Activated T-cell treated with anti-CD3 and anti-CD28 coated beads, Interleukin-2, amount 50 U/mL, for 24 hours (primary cell): ENCODE data around the gene CTPS1.

Source experiments
- DNase-seq: peaks from one replicate; pipeline ENCODE4 v3.0.0-alpha.2; 2020
- H3K27ac Mint-ChIP-seq: 2 replicates; pipeline ENCODE4 v1.8.0; 2020; ENCODE audit warnings: mild to moderate bottlenecking, mixed read lengths
- H3K27me3 Mint-ChIP-seq: 2 replicates; pipeline ENCODE4 v1.8.0; 2020; ENCODE audit warnings: mixed read lengths
- H3K36me3 Mint-ChIP-seq: 2 replicates; pipeline ENCODE4 v1.8.0; 2020; ENCODE audit warnings: low read depth, mixed read lengths
- H3K4me1 Mint-ChIP-seq: 2 replicates; pipeline ENCODE4 v1.8.0; 2020; ENCODE audit warnings: low read depth, mixed read lengths
- H3K4me3 Mint-ChIP-seq: 2 replicates; pipeline ENCODE4 v1.8.0; 2020; ENCODE audit warnings: mild to moderate bottlenecking, moderate library complexity, mixed read lengths
- H3K9me3 Mint-ChIP-seq: 2 replicates; pipeline ENCODE4 v1.8.0; 2020; ENCODE audit warnings: mixed read lengths

Gene CTPS1

DNA sequence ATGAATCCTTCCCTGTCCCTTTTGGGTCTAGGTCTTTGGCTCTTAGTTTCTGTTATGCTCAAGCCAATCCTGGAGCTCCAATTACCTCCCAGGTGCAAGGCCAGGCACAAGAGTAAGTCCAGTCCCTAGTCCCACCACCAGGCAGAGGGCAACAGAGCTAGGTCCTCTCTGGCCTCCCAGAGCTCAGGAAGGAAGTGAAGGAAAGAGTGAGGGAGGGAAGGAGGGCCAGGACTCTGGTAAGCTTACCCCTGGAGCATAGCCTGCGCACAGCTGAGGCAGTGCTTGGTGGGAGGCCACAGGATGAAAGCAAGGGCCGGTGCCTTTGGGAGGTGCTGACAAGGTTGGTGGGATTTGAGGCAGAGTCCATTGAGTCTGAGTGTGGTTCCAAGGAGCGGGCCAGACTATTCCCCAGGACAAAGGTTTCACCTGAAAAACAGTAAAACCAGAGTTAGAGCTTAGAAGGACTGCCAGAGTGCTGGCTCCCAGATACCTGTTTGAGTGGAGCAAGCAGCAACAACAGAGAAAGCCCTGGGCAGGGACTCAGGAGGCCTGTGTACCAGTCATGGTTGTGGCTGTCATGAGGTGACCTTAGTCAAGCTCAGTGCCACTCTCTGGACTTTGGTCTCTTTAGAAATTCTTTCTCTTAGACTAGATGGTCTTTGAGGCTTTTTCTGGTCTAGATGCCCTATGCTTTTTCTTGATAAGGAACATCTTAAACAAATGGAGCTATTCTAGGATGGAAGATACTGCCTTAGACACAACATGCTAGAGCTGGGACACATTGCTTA is 57.8 kb downstream of the CTPS1 start:
- Mint-ChIP-seq H3K9me3 (no peaks in the 10 kb centered on the region), H3K36me3 (peaks cover 42% of the 10 kb centered on the region), H3K4me1 (no peaks in the 10 kb centered on the region), H3K27ac (no peak overlapping the region), H3K4me3 (no peak overlapping the region), H3K27me3 (no peaks in the 10 kb centered on the region)
- DNase-seq, result no peak

DNA sequence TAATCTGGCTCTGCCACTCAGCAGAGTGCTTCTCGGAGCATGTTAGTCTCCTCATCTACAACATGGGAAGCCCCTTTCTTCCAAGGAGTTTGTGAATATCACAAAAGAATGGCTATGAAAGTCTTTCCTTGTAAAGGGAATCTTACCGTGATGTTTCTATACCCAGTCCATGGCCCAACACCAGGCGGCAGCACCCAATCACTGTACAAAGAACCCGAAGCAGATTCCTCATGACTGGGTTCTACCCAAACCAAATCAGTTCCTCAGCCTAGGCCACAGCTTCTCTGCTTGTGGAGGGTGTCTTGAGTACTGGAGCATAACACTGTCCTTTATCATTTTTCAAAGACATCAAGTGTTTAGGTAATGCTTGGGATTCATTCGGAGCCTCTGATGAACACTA is 58.6 kb downstream of the CTPS1 start:
- DNase-seq, result no peak
- H3K27me3 Mint-ChIP-seq, result no peaks in the 10 kb centered on the region

DNA sequence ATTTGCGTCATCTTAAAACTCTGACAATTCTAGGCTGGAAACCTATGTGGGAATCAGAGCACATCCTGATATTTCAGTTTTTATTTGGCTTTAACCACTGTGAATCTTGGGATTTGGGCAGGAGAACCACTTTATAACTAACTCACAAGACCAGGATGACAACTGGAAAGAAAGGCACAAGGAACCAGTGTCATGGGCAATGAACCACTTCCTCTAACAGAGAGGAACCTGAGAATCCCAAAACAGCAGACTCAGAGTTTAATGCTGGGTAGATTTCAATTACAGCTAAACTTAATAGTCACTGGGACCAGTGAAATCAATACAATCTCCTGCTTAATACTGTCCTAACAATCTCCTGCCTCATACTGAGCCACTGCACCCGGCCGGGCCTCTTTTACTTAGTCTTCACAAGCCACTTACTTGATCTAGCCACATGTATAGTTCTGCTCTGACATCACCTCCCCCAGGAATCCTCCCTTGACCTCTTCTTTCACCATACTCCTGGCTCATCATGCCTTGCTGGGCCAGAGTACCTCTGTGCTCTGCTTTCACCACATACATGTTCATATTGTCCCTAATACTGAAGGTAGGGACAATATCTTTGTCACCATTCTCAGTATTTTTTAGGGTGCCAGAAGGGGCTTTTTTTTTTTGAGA is 62.2 kb downstream of the CTPS1 start:
- H3K4me3 Mint-ChIP-seq, result no peak overlapping the region
- no peaks in the 10 kb centered on the region for H3K27me3 Mint-ChIP-seq
- no peaks in the 10 kb centered on the region for H3K4me1 Mint-ChIP-seq
- peaks cover 72% of the 10 kb centered on the region for H3K36me3 Mint-ChIP-seq
- no peaks in the 10 kb centered on the region for H3K9me3 Mint-ChIP-seq
- no peak for DNase-seq
- H3K27ac Mint-ChIP-seq, result no peak overlapping the region

More for the DNA sequence above, 58.6 kb downstream of the CTPS1 start:
- H3K27ac Mint-ChIP-seq, result no peak overlapping the region
- H3K36me3 Mint-ChIP-seq, result peaks cover 43% of the 10 kb centered on the region
- H3K4me3 Mint-ChIP-seq, result no peak overlapping the region
- H3K4me1 Mint-ChIP-seq, result no peaks in the 10 kb centered on the region
- H3K9me3 Mint-ChIP-seq, result no peaks in the 10 kb centered on the region

DNA sequence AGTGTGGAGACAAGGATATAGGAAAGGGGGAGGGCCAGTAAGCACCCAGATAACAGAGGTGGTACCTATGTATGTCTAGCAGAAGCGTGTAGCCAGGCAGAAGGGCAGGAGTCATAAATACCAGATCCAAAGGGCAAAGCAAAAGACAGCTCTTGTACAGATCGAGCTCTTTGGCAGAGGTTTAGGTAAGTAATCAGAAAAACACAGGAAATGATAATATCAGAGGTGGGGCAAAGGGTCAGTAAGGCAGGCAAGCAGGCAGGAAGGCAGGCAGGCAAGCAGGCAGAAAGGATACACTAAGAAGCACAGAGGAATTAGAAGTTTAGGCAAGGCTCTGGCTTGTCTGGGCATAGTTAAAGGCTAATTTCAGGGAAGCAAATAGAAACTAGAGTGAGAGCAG is 64.7 kb downstream of the CTPS1 start:
- Mint-ChIP-seq H3K9me3 (no peaks in the 10 kb centered on the region), H3K27me3 (no peaks in the 10 kb centered on the region), H3K36me3 (peaks cover 81% of the 10 kb centered on the region), H3K4me1 (no peaks in the 10 kb centered on the region), H3K4me3 (no peak overlapping the region), H3K27ac (peak overlapping the region; percentile 8)
- no peak for DNase-seq

DNA sequence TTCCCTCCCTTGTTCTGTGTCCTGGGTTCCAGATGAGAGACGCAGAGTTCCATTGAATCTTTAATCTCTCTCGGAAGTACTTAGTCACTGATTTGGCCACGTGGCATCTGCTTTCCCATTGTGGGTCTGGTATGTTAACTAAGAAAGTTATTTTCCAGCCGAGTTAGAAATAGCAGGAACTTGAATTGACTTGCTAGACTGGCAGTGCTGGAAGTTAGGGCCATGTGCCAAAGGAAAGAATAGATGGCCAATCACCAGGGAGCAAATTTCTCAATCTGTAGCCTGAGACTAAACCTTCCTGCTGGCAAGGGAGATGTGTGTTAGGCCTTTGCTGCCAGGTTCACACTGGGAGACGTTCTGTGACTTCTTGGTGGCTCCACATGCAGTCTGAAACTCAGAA is 66.2 kb downstream of the CTPS1 start:
- Mint-ChIP-seq H3K36me3 (peaks cover 79% of the 10 kb centered on the region), H3K9me3 (no peaks in the 10 kb centered on the region), H3K4me1 (no peaks in the 10 kb centered on the region), H3K4me3 (no peak overlapping the region), H3K27me3 (no peaks in the 10 kb centered on the region), H3K27ac (no peak overlapping the region)
- DNase-seq, result no peak

DNA sequence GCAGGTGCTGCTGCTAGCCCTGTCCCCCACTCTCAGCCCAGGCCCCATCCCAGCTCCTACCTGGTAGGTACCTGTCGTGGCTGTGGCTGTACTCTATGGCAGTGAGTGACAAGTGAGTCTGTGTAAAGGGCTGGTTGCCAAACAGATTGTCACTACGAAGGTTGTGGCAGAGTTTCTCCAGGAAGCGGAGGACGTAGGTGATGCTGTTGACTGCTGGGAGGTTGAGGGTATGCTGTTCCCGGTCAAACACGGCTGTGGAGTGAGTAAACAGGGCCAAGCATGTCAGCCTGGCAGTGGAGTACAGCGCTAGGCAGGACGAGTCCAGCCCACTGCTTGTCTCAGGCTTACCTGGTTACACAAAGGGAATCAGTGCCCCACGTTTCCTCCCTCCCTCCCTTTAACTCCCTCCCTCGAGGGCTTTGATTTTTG is 66.9 kb downstream of the CTPS1 start:
- H3K27me3 Mint-ChIP-seq, result no peaks in the 10 kb centered on the region
- H3K9me3 Mint-ChIP-seq, result no peaks in the 10 kb centered on the region
- no peak for DNase-seq
- no peaks in the 10 kb centered on the region for H3K4me1 Mint-ChIP-seq
- no peak overlapping the region for H3K27ac Mint-ChIP-seq
- peaks cover 79% of the 10 kb centered on the region for H3K36me3 Mint-ChIP-seq
- H3K4me3 Mint-ChIP-seq, result no peak overlapping the region

DNA sequence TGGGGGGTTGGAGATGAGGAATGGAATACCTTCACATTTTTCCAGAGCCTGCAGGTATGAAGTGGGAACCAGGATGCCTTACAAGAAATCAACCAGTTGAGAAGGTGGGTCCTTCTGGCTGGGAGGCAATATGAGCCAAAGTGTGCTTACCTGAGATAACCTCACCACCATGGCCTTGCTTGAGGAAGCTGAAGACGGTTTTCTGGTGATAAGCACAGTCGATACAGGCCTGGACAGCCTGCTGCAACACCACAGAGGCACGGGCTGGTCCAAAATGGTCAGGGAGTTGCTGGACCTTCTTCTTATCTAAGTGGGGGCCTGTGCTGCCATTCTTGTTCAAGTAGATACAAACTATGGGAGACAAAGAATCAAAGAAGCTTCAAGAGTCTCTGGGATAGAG is 69.0 kb downstream of the CTPS1 start:
- no peaks in the 10 kb centered on the region for H3K9me3 Mint-ChIP-seq
- H3K4me1 Mint-ChIP-seq, result no peaks in the 10 kb centered on the region
- H3K27ac Mint-ChIP-seq, result no peak overlapping the region
- H3K36me3 Mint-ChIP-seq, result peaks cover 82% of the 10 kb centered on the region
- no peaks in the 10 kb centered on the region for H3K27me3 Mint-ChIP-seq
- H3K4me3 Mint-ChIP-seq, result no peak overlapping the region
- no peak for DNase-seq

DNA sequence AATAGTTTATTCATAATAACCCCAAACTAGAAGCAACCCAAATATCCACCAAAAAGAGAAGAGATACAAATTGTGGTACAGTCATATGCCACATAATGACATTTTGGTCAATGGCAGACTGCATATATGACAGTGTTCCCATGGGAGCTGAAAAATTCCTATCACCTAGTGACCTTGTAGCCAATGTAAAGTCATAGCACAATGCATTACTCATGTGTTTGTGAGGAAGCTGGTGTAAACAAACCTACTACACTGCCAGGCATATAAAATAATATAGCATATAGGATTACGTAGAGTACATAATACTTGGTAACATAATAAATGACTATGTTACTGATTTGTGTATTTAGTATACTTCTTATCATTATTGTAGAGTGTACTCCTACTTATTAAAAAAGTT is 71.5 kb downstream of the CTPS1 start:
- Mint-ChIP-seq H3K9me3 (no peaks in the 10 kb centered on the region), H3K27ac (no peak overlapping the region), H3K4me3 (no peak overlapping the region), H3K27me3 (no peaks in the 10 kb centered on the region), H3K4me1 (no peaks in the 10 kb centered on the region), H3K36me3 (peaks cover 77% of the 10 kb centered on the region)
- no peak for DNase-seq

DNA sequence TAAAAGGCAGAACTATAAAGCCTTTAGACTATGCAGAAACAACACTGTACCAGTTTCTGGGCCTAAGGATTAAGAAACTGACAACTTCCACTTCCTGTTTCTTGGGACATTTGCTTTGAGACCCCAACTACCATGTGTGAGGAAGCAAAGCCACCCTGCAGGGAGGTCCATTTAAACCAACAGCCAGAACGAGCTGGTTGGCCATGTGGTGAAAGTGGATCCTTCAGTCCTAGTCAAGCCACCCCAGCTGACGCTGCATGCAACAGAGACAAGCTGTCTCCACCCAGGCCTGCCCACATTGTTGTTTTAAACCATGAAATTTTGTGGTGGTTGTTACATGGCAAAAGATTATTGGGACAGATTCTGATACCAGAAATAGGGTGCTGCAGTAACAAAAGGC is 73.8 kb downstream of the CTPS1 start:
- H3K36me3 Mint-ChIP-seq, result peaks cover 70% of the 10 kb centered on the region
- H3K4me3 Mint-ChIP-seq, result no peak overlapping the region
- no peaks in the 10 kb centered on the region for H3K9me3 Mint-ChIP-seq
- H3K27ac Mint-ChIP-seq, result no peak overlapping the region
- no peak for DNase-seq
- H3K4me1 Mint-ChIP-seq, result no peaks in the 10 kb centered on the region
- H3K27me3 Mint-ChIP-seq, result no peaks in the 10 kb centered on the region

DNA sequence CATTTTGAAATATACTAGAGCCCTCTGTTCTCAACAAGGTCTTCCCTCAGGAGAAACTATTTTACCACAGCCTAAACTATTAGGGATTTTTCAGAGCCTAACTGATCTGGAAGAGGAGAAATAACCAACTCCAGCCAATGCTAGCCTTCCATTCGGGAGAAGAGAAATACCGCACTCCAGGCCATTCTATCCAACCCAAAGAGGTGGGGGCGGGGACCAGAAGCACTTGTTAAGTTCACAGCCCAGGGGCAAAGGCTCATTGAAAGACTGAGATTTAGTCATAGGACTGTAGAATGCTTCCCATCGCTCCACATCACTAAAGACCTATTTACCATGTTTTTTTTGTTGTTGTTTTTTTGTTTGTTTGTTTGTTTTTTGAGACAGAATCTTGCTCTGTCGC is 77.4 kb downstream of the CTPS1 start:
- Mint-ChIP-seq H3K4me3 (no peak overlapping the region), H3K4me1 (no peaks in the 10 kb centered on the region), H3K27me3 (no peaks in the 10 kb centered on the region), H3K9me3 (no peaks in the 10 kb centered on the region), H3K27ac (no peak overlapping the region), H3K36me3 (peaks cover 76% of the 10 kb centered on the region)
- no peak for DNase-seq
